Fibroblast of the aortic adventitia (primary cell): ENCODE results near the gene ZNF14. TPM values are rescaled to one million over a fixed set of nuclear protein-coding genes. Genes with fewer than 3 reads are reported as not detected.

Experiments
- DNase-seq: peaks from one replicate; pipeline ENCODE4 v3.0.0-alpha.2; 2010; ENCODE audit warnings: low read depth
- H3K4me3 ChIP-seq: 2 replicates; pipeline ENCODE4 v1.5.1; 2011; ENCODE audit warnings: low read depth, mild to moderate bottlenecking, control low read depth, low read length, moderate library complexity
- CTCF ChIP-seq: IDR thresholded peaks from 2 replicates; pipeline ENCODE4 v1.5.1; 2011; ENCODE audit warnings: mild to moderate bottlenecking, low read length, control low read depth, inconsistent platforms; ENCODE audit not compliant: insufficient read depth
- small RNA-seq: library from RNA; depleted of rRNA; stranded (forward); fragments of <200 nt; gene quantifications from one replicate; pipeline ENCODE3, GENCODE V24; 2012
- total RNA-seq: library from RNA; depleted of rRNA; stranded (reverse); fragments of >200 nt; gene quantifications from 2 replicates; pipeline ENCODE4 v1.2.3, GENCODE V29; 2012; ENCODE audit warnings: low replicate concordance

Gene ZNF14
- total RNA-seq, 1 donor = 4.6 TPM

DNA sequence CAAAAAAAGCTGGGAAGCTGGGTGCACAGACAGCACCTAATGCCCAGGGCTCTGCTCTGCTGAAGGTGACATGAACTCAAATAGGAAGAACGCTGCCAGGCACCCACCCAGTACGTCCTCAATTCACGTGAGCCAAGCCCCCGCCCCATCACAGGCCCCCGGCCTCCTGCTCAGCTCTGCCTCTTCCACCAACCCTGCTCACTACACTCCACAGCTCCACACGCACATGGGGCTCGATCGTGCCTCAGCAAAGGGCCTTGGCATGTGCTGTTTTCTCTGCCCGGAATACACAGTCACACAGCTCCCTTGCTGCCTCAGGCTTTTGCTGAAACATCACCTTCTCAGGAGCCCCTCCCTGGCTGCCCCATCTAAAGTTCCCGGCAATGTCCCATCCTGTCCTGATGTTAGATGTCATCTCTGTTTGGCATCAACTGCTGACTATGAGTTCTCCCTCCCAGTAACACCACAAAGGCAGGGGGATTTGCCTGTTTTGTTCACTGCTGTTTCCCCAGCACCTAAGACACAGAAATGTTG is 71.7 kb downstream of the ZNF14 start:
- H3K4me3 ChIP-seq = peak overlapping the region; percentile 99
- no peak for TF ChIP-seq CTCF
- no peak for DNase-seq

Small RNAs within 50 kb of the gene (small RNA-seq; reads per million reads assigned to genes)
- gene AC011458.2 = not detected
- gene AC011477.5 = not detected

Other genes starting within 250 kb of the ZNF14 start
- 1.9 and 4.3 TPM in 2 replicates for gene TSSK6, start 217.6 kb downstream of the ZNF14 start, total RNA-seq
- 127 and 166 TPM in 2 replicates for gene NDUFA13, start 216.9 kb downstream of the ZNF14 start, total RNA-seq
- 0.45 and 1.4 TPM in 2 replicates for gene YJEFN3, start 204.2 kb downstream of the ZNF14 start, total RNA-seq
- gene CILP2, start 194.8 kb downstream of the ZNF14 start, total RNA-seq = 0.18 and 2.5 TPM in 2 replicates
- gene PBX4, start 114.4 kb downstream of the ZNF14 start, total RNA-seq = 0.33 and 0.45 TPM in 2 replicates
- gene LPAR2, start 104.9 kb downstream of the ZNF14 start, total RNA-seq = 0.33 and 1.1 TPM in 2 replicates
- gene GMIP, start 89.5 kb downstream of the ZNF14 start, total RNA-seq = 2.0 and 3.2 TPM in 2 replicates
- gene ATP13A1, start 69.4 kb downstream of the ZNF14 start, total RNA-seq = 35.1 and 173 TPM in 2 replicates
- 3.0 and 6.8 TPM in 2 replicates for gene ZNF101, start 64.3 kb downstream of the ZNF14 start, total RNA-seq
- gene ZNF506, start 88.6 kb upstream of the ZNF14 start, total RNA-seq = 7.1 and 14.8 TPM in 2 replicates
- gene ZNF253, start 132.8 kb upstream of the ZNF14 start, total RNA-seq = 2.3 and 7.0 TPM in 2 replicates
- 2.0 and 10.0 TPM in 2 replicates for gene ZNF93, start 167.8 kb upstream of the ZNF14 start, total RNA-seq